HepG2 (cell line): ENCODE measurements around the gene USP7. TPM values are rescaled to one million over a fixed set of nuclear protein-coding genes. Genes with fewer than 3 reads are reported as not detected.

Experiments used
- ATAC-seq: fragments of 200-7000 bp; cut with Tn5 transposase; 3 replicates; pipeline ENCODE4 v1.9.1; 2020; ENCODE audit warnings: mild to moderate bottlenecking, moderate library complexity
- BruUV-seq: library from RNA; stranded (reverse); fragments of 400-500 nt; replicated peaks from 2 replicates; lab custom pipeline; 2021; lab: Mats Ljungman, UMichigan
- CTCF ChIA-PET: fragments of 300-600 bp; formaldehyde crosslinking; extraction: SDS; loops from one replicate; lab custom pipeline; 2021; ENCODE audit warnings: low total read pairs, inconsistent platforms, low intra/inter-chr PET ratio; lab: Yijun Ruan, JAX
- POLR2A ChIA-PET: fragments of 350-600 bp; sonication (Branson Sonifier 250); formaldehyde crosslinking; loops from one replicate; lab custom pipeline; 2020; ENCODE audit warnings: antibody characterized with exemption, inconsistent platforms; lab: Yijun Ruan, JAX
- DNase-seq: peaks from one replicate; pipeline ENCODE4 v3.0.0-alpha.2; 2015; ENCODE audit warnings: low spot score
- FAIRE-seq: peaks from 3 replicates; lab custom pipeline; 2011; peaks lifted over from hg19 to GRCh38; lab: Jason Lieb, UNC
- H2AFZ ChIP-seq: one replicate; pipeline ENCODE4 v1.6.1; 2011; ENCODE audit warnings: low read length, inconsistent platforms
- H3K27ac ChIP-seq: fragments of 300-600 bp; 3 replicates; pipeline ENCODE4 v1.8.0; 2011; ENCODE audit warnings: mixed run types, mild to moderate bottlenecking, mixed read lengths, low read length, inconsistent platforms; ENCODE audit not compliant: insufficient read depth; ENCODE audit errors: extremely low read length
- H3K27me3 ChIP-seq, 2 experiments: fragments of 200-600 bp in 1 of 2; 2 replicates in 1 of 2; 3 replicates in 1 of 2; pipeline versions ENCODE4 v1.6.0 to v1.8.0; 2011; ENCODE audit warnings: low read length in 2 of 2, mild to moderate bottlenecking in 2 of 2, moderate library complexity in 2 of 2, inconsistent platforms in 1 of 2; ENCODE audit not compliant: insufficient read depth in 2 of 2, control insufficient read depth in 1 of 2
- H3K36me3 ChIP-seq, 2 experiments: fragments of 200-600 bp in 1 of 2; replicated peaks in 1 of 2; 2 replicates in 1 of 2; 3 replicates in 1 of 2; pipeline versions ENCODE4 v1.5.1 to v1.8.0; 2011; ENCODE audit warnings: low read length in 2 of 2, inconsistent platforms in 1 of 2; ENCODE audit not compliant: insufficient read depth in 2 of 2, control insufficient read depth in 1 of 2
- H3K4me1 ChIP-seq: 2 replicates; pipeline ENCODE4 v1.5.1; 2012; ENCODE audit warnings: low read length, inconsistent platforms; ENCODE audit not compliant: insufficient read depth
- H3K4me2 ChIP-seq: 2 replicates; pipeline ENCODE4 v1.6.0; 2011; ENCODE audit warnings: low read depth, low read length, inconsistent platforms
- H3K4me3 ChIP-seq, 3 experiments: fragments of 200-600 bp in 1 of 3; sonication (generic), shearing (Covaris generic) in 1 of 3; replicated peaks in 1 of 3; 2 replicates each; pipeline ENCODE4 v1.5.1; 2011 to 2016; ENCODE audit warnings: low read length in 3 of 3, inconsistent platforms in 2 of 3, low read depth in 2 of 3, mild to moderate bottlenecking in 2 of 3, control low read depth in 1 of 3, mixed read lengths in 1 of 3; ENCODE audit not compliant: insufficient read depth in 1 of 3
- H3K79me2 ChIP-seq: one replicate; pipeline ENCODE4 v1.6.1; 2011; ENCODE audit warnings: low read length, inconsistent platforms; ENCODE audit not compliant: insufficient read depth
- H3K9ac ChIP-seq: 2 replicates; pipeline ENCODE4 v1.6.0; 2011; ENCODE audit warnings: mild to moderate bottlenecking, low read depth, low read length, inconsistent platforms; ENCODE audit not compliant: insufficient read depth
- H3K9me3 ChIP-seq: 2 replicates; pipeline ENCODE4 v1.5.1; 2012; ENCODE audit warnings: mild to moderate bottlenecking, low read length
- H4K20me1 ChIP-seq: 2 replicates; pipeline ENCODE4 v1.6.0; 2011; ENCODE audit warnings: inconsistent platforms, mild to moderate bottlenecking, low read length, moderate library complexity; ENCODE audit not compliant: insufficient read depth
- ATF1 ChIP-seq: IDR thresholded peaks from 2 replicates; pipeline ENCODE4 v1.6.1; 2016; ENCODE audit warnings: mild to moderate bottlenecking, control low read depth
- HNRNPK ChIP-seq: fragments of 200-400 bp; formaldehyde crosslinking; IDR thresholded peaks from 2 replicates; pipeline ENCODE4 v1.6.1; 2018; ENCODE audit warnings: low read length, low read depth, moderate library complexity, mild to moderate bottlenecking; ENCODE audit not compliant: poor library complexity, severe bottlenecking
- KMT2A ChIP-seq: sonication (generic); formaldehyde crosslinking; IDR thresholded peaks from 2 replicates; pipeline ENCODE4 v1.4.0; 2020; ENCODE audit warnings: missing genetic modification reagents
- MXD1 ChIP-seq: sonication (generic); formaldehyde crosslinking; IDR thresholded peaks from 2 replicates; pipeline ENCODE4 v1.4.0; 2020; ENCODE audit warnings: mild to moderate bottlenecking, missing genetic modification reagents
- MYC ChIP-seq: sonication (generic); formaldehyde crosslinking; IDR thresholded peaks from 2 replicates; pipeline ENCODE4 v1.9.0; 2021; ENCODE audit warnings: missing genetic modification reagents, borderline replicate concordance
- NR0B2 ChIP-seq: sonication (generic); formaldehyde crosslinking; IDR thresholded peaks from 2 replicates; pipeline ENCODE4 v1.4.0; 2020; ENCODE audit warnings: mild to moderate bottlenecking, missing genetic modification reagents
- ZBTB3 ChIP-seq: sonication (generic); formaldehyde crosslinking; IDR thresholded peaks from 2 replicates; pipeline ENCODE4 v1.4.0; 2020; ENCODE audit warnings: low read depth, mild to moderate bottlenecking, moderate library complexity, missing genetic modification reagents, borderline replicate concordance
- ZFP91 ChIP-seq: sonication (generic); formaldehyde crosslinking; IDR thresholded peaks from 2 replicates; pipeline ENCODE4 v1.9.0; 2022; ENCODE audit warnings: missing genetic modification reagents, mild to moderate bottlenecking, borderline replicate concordance
- ZNF235 ChIP-seq: sonication (generic); formaldehyde crosslinking; IDR thresholded peaks from 2 replicates; pipeline ENCODE4 v1.8.1; 2023; ENCODE audit warnings: mild to moderate bottlenecking, missing genetic modification reagents, borderline replicate concordance
- ZNF543 ChIP-seq: sonication (generic); formaldehyde crosslinking; IDR thresholded peaks from 2 replicates; pipeline ENCODE4 v1.4.0; 2020; ENCODE audit warnings: mild to moderate bottlenecking, missing genetic modification reagents
- WGBS: methylation state at CpG from one replicate; pipeline ENCODE4 v1.1.6; 2017; ENCODE audit warnings: low lambda C conversion rate; 5-methylcytosine and 5-hydroxymethylcytosine counted together
- in situ Hi-C: cut with HindIII; loops from 2 replicates; pipeline ENCODE4 v1.10.0; 2017; ENCODE audit warnings: low pct_unique_long_range_greater_than_20kb; ENCODE audit not compliant: extremely low pct_ligation_motif_present
- intact Hi-C: fragments of 100-400 bp; cut with micrococcal nuclease; formaldehyde crosslinking; loops from one replicate; pipeline ENCODE4 v1.10.0; 2022; ENCODE audit not compliant: unreplicated experiment
- polyA plus RNA-seq, 8 experiments: library from polyadenylated mRNA; depleted of rRNA in 3 of 8; stranded (reverse) in 7 of 8; unstranded in 1 of 8; fragments of >200 nt; fragmentation: Illumina TruSeq in 4 of 8; extraction: Trizol in 4 of 8; gene quantifications; 2 replicates each; pipeline versions ENCODE4 v1.2.1 to v1.2.3, GENCODE V29; 2011 to 2016; ENCODE audit warnings: low read depth in 4 of 8, missing spikeins in 1 of 8, mixed read lengths in 1 of 8; ENCODE audit not compliant: insufficient read depth in 1 of 8
- total RNA-seq, 5 experiments: library from RNA; depleted of rRNA; stranded (reverse); fragments of >200 nt; fragmentation: Illumina TruSeq; extraction: Trizol; gene quantifications; 2 replicates each; pipeline ENCODE4 v1.2.3, GENCODE V29; 2016; ENCODE audit warnings: low read depth in 1 of 5
- TF ChIP-seq, protein P1 (sequence below): sonication (generic); formaldehyde crosslinking; IDR thresholded peaks from 2 replicates; pipeline ENCODE4 v1.8.0; 2022; ENCODE audit warnings: mild to moderate bottlenecking, missing genetic modification reagents
- TF ChIP-seq, protein P2 (sequence below): sonication (generic); formaldehyde crosslinking; IDR thresholded peaks from 2 replicates; pipeline ENCODE4 v1.8.1; 2023; ENCODE audit warnings: mild to moderate bottlenecking, moderate library complexity, missing genetic modification reagents

The USP7 gene
- total and polyA plus RNA-seq, 2 of the 13 experiments (the other 11 are each of a cell fraction or from before 2014, with no cell fraction given): 52.5 to 173 TPM

DNA sequence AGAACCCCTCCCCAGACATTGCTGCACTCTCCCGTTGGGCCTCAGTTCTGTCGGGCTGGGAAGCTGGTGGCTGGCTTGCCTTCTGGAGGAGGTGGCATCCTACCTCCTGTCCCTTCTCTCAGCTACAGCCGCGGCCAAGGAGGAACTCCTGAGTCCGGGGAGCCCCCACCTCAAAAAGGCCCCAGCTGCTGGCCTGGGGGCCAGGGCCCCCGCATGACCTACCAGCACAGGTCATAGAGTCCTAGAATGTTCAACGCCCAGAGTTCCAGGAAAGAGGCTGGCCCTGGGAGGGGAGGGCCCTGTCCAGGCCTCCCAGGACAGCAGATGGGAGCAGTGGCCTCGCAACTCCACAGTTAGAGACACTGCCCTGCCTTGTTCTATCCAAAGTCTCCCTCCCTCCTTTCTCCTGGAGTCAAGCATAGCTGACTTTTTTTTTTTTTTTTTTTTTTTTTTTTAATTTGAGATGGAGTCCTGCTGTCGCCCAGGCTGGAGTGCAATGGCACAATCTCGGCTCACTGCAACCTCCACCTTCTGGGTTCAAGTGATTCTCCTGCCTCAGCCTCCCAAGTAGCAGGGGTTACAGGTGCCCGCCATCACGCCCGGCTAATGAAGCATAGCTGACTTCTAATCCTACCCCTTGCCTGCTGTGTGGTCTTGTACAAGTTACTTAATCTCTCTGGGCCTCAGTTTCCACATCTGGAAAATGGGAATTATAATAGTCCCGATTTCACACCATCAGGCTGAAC is 102.0 kb downstream of the USP7 start (continued):
- TF ChIP-seq ZFP91 (CRISPR knock-in tag) (0 out of 2 replicates have a peak, but pooled peaks have one; percentile 58), ATF1 (CRISPR knock-in tag) (no peak)

- Histone ChIP-seq H3K4me3 (peak overlapping the region in 1 of 3 experiments; percentile 41; a peak in 2 of 6 replicates), H3K9ac (0 out of 2 replicates have a peak overlapping the region, but pooled peaks have one; percentile 24), H3K27me3 (no peaks in the 10 kb centered on the region), H2AFZ (no peak overlapping the region), H3K4me2 (peak overlapping the region; percentile 61), H3K9me3 (no peaks in the 10 kb centered on the region), H3K36me3 (peaks cover 29 to 36% of the 10 kb centered on the region in 2 experiments), H4K20me1 (peaks cover 39% of the 10 kb centered on the region; the same call in 1 of the 2 replicates), H3K27ac (peak overlapping the region; percentile 68), H3K4me1 (peaks cover 63% of the 10 kb centered on the region), H3K79me2 (peaks cover 66% of the 10 kb centered on the region)
- ChIA-PET CTCF (no interaction called here), POLR2A (interaction anchor here (0.5 to 3.5 kb wide), 13 partner anchors 8 to 1502 kb away, joined by 3 to 46 read pairs (median 3); partner anchors contain the start of genes CARHSP1, PMM2 and TMEM186)
- ATAC-seq: peak; percentile 2
- no TSS peak for BruUV-seq
- 38% methylated on average over 22 of the region's 25 CpGs for WGBS
- FAIRE-seq: peak; percentile 88
- DNase-seq: peak; percentile 96
- in situ Hi-C loops: no loop called here
- intact Hi-C loops: loop anchor here (5.0 kb wide), 1 partner anchor 183 kb away; no protein-coding TSS in a partner anchor
- TF ChIP-seq, protein P1, sequence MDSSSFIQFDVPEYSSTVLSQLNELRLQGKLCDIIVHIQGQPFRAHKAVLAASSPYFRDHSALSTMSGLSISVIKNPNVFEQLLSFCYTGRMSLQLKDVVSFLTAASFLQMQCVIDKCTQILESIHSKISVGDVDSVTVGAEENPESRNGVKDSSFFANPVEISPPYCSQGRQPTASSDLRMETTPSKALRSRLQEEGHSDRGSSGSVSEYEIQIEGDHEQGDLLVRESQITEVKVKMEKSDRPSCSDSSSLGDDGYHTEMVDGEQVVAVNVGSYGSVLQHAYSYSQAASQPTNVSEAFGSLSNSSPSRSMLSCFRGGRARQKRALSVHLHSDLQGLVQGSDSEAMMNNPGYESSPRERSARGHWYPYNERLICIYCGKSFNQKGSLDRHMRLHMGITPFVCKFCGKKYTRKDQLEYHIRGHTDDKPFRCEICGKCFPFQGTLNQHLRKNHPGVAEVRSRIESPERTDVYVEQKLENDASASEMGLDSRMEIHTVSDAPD (CRISPR knock-in tag): no peak
- TF ChIP-seq HNRNPK: no peak
- TF ChIP-seq ZNF543 (CRISPR knock-in tag): peak; percentile 57; the same call in 1 of the 2 replicates
- no peak for TF ChIP-seq ZBTB3 (CRISPR knock-in tag)
- TF ChIP-seq MYC: peak; percentile 25; the same call in 1 of the 2 replicates
- 0 out of 2 replicates have a peak, but pooled peaks have one; percentile 1 for TF ChIP-seq MXD1 (CRISPR knock-in tag)
- TF ChIP-seq ZNF235 (CRISPR knock-in tag): no peak
- TF ChIP-seq, protein P2, sequence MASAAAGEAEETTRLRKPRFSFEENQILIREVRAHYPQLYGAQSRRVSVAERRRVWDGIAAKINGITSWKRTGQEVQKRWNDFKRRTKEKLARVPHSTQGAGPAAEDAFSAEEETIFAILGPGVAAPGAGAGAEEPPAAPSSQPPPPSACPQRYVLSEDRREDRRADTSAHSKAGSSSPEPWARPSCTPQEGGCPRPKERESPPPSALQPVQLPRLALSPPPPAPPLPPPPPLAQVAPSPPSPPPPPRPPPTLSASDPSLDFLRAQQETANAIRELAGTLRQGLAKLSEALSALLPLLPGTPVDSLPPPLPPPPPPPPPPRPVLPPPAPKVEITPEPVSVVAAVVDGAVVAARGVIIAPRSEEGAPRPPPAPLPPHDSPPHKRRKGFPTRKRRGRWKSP: no peak; the same call in 1 of the 2 replicates
- peak; percentile 75 for TF ChIP-seq KMT2A
- TF ChIP-seq NR0B2: peak; percentile 67; the same call in 1 of the 2 replicates
Measured at GRCh38 chr16:8859913-8860881, 103.5 kb downstream of the USP7 start.
